Measurements from ENCODE around the gene DNAJC11.

DNA sequence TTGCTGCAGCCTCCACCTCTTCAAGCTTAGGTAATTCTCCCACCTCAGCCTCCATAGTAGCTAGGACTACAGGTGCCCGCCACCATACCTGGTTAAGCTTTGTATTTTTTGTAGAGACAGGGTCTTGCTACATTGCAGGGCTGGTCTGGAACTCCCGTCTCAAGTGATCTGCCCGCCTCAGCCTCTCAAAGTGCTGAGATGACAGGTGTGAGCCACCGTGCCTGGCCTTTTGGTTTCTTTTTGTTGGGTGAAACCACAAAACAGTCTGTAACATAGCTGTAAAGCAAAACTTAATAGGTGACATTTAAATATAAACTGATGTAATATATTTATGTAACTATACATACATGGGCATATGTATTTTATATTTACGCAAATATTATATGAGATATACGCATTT is 3.1 kb upstream of the DNAJC11 start:
- TF ChIP-seq, protein P1, sequence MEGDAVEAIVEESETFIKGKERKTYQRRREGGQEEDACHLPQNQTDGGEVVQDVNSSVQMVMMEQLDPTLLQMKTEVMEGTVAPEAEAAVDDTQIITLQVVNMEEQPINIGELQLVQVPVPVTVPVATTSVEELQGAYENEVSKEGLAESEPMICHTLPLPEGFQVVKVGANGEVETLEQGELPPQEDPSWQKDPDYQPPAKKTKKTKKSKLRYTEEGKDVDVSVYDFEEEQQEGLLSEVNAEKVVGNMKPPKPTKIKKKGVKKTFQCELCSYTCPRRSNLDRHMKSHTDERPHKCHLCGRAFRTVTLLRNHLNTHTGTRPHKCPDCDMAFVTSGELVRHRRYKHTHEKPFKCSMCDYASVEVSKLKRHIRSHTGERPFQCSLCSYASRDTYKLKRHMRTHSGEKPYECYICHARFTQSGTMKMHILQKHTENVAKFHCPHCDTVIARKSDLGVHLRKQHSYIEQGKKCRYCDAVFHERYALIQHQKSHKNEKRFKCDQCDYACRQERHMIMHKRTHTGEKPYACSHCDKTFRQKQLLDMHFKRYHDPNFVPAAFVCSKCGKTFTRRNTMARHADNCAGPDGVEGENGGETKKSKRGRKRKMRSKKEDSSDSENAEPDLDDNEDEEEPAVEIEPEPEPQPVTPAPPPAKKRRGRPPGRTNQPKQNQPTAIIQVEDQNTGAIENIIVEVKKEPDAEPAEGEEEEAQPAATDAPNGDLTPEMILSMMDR (conservative IDR thresholded peaks at IDR 0.05 in 1 of 2, IDR thresholded peaks at IDR 0.05 in 1 of 2; ENCODE audit: extremely low read depth in 1 of 2, insufficient read depth in 1 of 2, low read depth in 1 of 2, low read length in 2 of 2): no peak
- no peak for TF ChIP-seq EZH2 (IDR thresholded peaks at IDR 0.05; ENCODE audit: borderline replicate concordance, low read length)

All from mammary epithelial cell (primary cell).